Fibroblast of the aortic adventitia (primary cell): ENCODE measurements around the gene VSIG4. TPM values are rescaled to one million over a fixed set of nuclear protein-coding genes. Genes with fewer than 3 reads are reported as not detected.

Experiments used
- DNase-seq: peaks from one replicate; pipeline ENCODE4 v3.0.0-alpha.2; 2010; ENCODE audit warnings: low read depth
- H3K4me3 ChIP-seq: 2 replicates; pipeline ENCODE4 v1.5.1; 2011; ENCODE audit warnings: low read depth, mild to moderate bottlenecking, control low read depth, low read length, moderate library complexity
- total RNA-seq: library from RNA; depleted of rRNA; stranded (reverse); fragments of >200 nt; gene quantifications from 2 replicates; pipeline ENCODE4 v1.2.3, GENCODE V29; 2012; ENCODE audit warnings: low replicate concordance
- TF ChIP-seq, protein P1 (sequence below): IDR thresholded peaks from 2 replicates; pipeline ENCODE4 v1.5.1; 2011; ENCODE audit warnings: mild to moderate bottlenecking, low read length, control low read depth, inconsistent platforms; ENCODE audit not compliant: insufficient read depth

Gene VSIG4
- total RNA-seq, 1 donor = not detected

- DNase-seq = no peak
- no peak overlapping the region for H3K4me3 ChIP-seq
- TF ChIP-seq, protein P1, sequence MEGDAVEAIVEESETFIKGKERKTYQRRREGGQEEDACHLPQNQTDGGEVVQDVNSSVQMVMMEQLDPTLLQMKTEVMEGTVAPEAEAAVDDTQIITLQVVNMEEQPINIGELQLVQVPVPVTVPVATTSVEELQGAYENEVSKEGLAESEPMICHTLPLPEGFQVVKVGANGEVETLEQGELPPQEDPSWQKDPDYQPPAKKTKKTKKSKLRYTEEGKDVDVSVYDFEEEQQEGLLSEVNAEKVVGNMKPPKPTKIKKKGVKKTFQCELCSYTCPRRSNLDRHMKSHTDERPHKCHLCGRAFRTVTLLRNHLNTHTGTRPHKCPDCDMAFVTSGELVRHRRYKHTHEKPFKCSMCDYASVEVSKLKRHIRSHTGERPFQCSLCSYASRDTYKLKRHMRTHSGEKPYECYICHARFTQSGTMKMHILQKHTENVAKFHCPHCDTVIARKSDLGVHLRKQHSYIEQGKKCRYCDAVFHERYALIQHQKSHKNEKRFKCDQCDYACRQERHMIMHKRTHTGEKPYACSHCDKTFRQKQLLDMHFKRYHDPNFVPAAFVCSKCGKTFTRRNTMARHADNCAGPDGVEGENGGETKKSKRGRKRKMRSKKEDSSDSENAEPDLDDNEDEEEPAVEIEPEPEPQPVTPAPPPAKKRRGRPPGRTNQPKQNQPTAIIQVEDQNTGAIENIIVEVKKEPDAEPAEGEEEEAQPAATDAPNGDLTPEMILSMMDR = no peak
Measured at GRCh38 chrX:66024570-66024969, 15.3 kb downstream of the VSIG4 start.

GRCh38 chrX:66024092-66024467 is 15.8 kb downstream of the VSIG4 start:
- no peak for DNase-seq
- H3K4me3 ChIP-seq = no peak overlapping the region
- TF ChIP-seq, protein P1 = no peak

GRCh38 chrX:66023385-66024091 is 16.3 kb downstream of the VSIG4 start:
- TF ChIP-seq, protein P1 = no peak
- no peak for DNase-seq
- no peak overlapping the region for H3K4me3 ChIP-seq

DNA sequence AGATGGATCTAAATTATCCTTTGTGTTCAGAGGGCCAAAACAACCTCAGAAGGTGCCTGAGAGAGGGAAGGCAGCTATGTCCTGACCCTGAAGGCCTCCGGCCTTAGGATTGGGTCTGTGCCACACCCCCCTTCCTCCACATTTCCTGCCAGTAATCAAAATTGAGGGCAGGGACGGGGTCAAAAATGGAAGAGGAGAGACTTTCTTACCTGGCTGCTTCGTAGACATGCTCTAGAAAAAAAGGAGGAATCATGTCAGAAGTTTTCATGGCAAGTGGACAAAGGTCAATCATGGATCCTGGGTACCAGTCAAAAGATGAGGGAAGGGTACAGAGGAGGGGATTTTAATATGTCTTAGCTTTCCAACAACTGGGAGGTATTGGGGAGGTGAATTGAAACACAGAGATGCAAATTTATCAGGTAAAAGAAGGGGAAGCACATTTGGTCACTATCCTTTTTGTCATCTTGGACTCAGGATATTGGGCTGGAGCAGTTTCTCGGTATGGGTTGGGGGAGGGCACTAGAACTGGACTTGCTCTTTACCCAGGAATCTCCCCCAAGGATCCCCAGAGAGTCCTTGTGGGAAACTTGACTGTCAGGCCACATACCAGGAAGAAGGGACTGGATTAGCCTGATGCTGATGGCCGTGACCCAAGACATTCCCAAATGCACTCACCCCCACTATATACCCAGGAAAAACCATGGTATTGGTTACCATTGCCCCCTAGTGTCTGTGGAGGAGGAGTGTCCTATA is 17.1 kb downstream of the VSIG4 start:
- DNase-seq = no peak
- H3K4me3 ChIP-seq = no peak overlapping the region
- TF ChIP-seq, protein P1 = no peak

DNA sequence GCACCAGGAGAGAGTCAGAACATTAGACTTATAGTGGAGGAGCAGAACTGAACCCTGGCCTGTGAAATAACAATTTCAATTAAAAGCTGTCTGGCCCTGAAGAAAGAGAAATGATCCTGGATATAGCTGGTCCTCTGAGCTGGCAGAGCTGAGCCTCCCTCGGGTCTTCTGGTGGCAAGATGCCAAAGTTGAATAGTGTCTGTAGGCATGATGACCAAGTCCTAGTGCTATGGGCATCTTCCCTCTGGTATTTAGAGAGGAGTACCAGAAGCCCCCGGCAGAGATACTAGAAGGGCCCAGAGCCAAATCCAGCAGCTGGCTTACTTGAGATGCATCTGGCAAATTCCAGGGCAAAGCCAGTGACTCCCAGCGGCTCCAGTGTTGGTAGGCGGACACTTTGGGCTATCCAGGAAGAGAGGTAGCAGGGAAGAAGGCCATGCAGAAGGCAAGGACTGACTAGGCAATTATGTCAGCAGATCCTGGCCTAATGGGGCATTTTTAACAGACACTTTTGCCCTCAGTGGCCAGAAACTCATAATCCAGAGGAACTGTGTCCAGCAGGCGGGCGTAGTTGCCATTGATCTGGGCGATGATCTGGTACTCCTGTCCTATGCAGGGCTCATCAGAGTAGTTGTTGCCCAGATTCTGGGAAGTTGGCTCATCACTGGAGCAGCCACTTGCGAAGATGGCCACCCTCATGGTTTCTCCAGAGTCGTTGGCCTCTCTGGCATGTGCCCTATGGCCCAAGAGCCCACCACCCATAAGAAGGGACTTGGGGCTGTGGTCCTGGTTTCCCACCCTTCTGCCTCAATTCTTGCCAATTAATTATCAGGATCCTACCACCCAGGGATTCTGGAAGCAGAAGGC is 17.9 kb downstream of the VSIG4 start:
- TF ChIP-seq, protein P1 = no peak
- DNase-seq = no peak
- H3K4me3 ChIP-seq = no peak overlapping the region

DNA sequence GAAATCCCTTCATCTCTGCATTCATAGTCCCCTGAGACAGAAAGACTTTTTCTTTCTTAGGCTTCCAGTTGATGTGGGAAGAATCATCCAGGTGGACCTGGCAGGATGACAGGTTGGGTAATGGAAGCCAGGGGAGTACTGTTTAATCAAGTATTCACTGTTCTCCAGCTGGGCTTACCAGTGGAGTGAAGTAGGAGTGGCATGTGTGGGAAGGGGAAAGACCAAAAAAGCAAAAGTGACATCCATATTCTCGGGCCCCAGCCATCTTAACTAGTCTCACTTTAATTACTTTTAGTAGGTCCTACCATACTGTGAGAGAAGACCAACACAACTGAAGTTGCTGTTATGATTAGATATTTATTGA is 18.5 kb downstream of the VSIG4 start:
- TF ChIP-seq, protein P1 = no peak
- H3K4me3 ChIP-seq = no peak overlapping the region
- no peak for DNase-seq
